ENCODE results near the gene UBE2R2. TPM values are rescaled to one million over a fixed set of nuclear protein-coding genes. Genes with fewer than 3 reads are reported as not detected.

The UBE2R2 gene
- total RNA-seq, 2 experiments from 2014 or later = 13.7 to 57.3 TPM

DNA sequence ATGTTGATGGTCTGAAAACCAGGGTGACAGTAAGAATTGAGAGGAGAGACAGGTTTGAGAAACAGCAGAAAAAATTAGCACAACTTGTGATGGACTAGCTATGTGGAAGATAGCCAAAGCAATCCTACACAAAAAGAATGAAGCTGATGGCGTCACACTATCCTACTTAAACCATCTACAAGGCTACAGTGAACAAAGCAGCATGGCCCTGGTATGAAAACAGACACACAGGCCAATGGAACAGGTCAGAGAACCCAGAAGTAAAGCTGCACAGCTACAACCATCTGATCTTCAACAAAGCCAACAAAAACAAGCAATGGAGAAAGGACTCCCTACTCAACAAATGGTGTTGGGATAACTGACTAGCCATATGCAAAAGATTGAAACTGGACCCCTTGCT lies 7.5 kb upstream of the UBE2R2 start:
- no peaks in the 10 kb centered on the region for H4K20me1 ChIP-seq (ENCODE audit: insufficient read depth, low read length)
- no peaks in the 10 kb centered on the region for H3K9me2 ChIP-seq (ENCODE audit: insufficient read depth, low read length)
- TF ChIP-seq, protein P1, sequence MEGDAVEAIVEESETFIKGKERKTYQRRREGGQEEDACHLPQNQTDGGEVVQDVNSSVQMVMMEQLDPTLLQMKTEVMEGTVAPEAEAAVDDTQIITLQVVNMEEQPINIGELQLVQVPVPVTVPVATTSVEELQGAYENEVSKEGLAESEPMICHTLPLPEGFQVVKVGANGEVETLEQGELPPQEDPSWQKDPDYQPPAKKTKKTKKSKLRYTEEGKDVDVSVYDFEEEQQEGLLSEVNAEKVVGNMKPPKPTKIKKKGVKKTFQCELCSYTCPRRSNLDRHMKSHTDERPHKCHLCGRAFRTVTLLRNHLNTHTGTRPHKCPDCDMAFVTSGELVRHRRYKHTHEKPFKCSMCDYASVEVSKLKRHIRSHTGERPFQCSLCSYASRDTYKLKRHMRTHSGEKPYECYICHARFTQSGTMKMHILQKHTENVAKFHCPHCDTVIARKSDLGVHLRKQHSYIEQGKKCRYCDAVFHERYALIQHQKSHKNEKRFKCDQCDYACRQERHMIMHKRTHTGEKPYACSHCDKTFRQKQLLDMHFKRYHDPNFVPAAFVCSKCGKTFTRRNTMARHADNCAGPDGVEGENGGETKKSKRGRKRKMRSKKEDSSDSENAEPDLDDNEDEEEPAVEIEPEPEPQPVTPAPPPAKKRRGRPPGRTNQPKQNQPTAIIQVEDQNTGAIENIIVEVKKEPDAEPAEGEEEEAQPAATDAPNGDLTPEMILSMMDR (conservative IDR thresholded peaks at IDR 0.05; ENCODE audit: low read length) = no peak
- TF ChIP-seq EZH2phosphoT487 (IDR thresholded peaks at IDR 0.05; ENCODE audit: borderline replicate concordance, low read depth, low read length) = no peak
- no peak overlapping the region for H2AFZ ChIP-seq (ENCODE audit: low read length)
- no peak overlapping the region for H3K4me3 ChIP-seq (ENCODE audit: low read depth, low read length, poor library complexity, severe bottlenecking)
- no peak overlapping the region for H3K27ac ChIP-seq (ENCODE audit: low read depth, low read length, poor library complexity, severe bottlenecking)
- POLR2A ChIA-PET = no interaction called here
- BruUV-seq (replicated peaks) = no TSS peak
- peaks cover 23% of the 10 kb centered on the region for H3K4me1 ChIP-seq (ENCODE audit: insufficient read depth, low read length, poor library complexity, severe bottlenecking)
- no peaks in the 10 kb centered on the region for H3K36me3 ChIP-seq (ENCODE audit: insufficient read depth, low read length)
- DNase-seq (ENCODE audit: low spot score) = no peak
- no peak overlapping the region for H3K4me2 ChIP-seq (ENCODE audit: low read length)
- H3K9me3 ChIP-seq (ENCODE audit: low read length) = no peaks in the 10 kb centered on the region
- intact Hi-C loops (cut with micrococcal nuclease; ENCODE audit: unreplicated experiment) = no loop called here
- CTCF ChIA-PET (ENCODE audit: unreplicated experiment) = no interaction called here
- H3K79me2 ChIP-seq (ENCODE audit: insufficient read depth, low read depth, low read length) = no peaks in the 10 kb centered on the region

DNA sequence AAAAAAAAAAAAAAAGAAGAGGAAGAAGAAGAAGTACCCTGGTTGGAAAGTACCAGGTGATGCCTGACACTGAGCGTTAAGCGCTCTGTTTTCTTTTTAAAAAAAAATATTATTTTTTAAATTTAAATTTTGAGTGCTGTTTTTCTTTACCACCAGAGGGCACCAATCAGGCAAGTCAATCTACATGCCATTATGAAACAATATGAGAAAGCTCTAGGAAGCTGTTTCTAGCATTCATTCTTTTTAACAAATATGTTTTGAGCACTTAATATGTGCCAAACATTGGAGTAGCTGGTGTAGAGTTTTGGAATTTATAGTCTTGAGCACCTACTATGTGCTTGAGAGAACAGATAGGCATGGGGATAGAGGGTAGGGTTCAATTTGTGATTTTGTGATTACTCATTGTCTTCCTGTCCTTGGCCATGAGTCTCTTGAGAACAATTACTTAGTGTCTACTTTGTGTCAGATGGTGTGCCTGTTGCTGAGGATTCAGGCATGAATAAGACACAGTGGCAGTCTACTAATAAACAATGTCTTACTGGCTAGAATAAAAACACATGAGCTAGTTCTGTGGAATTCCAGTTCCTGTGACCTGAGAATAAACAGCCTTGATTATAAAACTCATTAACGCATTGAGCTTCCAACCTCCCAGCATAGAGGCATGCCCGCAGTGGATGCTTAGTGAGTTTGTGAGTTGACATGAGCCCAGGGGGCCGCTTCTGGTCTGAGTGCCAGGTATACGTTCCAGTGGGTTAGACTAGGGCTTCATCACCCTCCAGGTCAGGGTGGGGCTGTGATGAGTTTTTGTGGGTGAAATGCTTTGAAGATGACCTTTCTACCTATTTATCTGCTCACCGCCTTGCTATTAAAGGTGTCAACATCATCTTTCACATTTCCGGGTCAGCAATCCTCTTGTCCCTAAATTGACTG lies 3.0 kb upstream of the UBE2R2 start:
- Histone ChIP-seq H3K27ac (ENCODE audit: low read depth, low read length, poor library complexity, severe bottlenecking) (peak overlapping the region; percentile 89), H3K36me3 (ENCODE audit: insufficient read depth, low read length) (0 out of 2 replicates have a peak, but pooled peaks cover under 1% of the 10 kb centered on the region), H3K79me2 (ENCODE audit: insufficient read depth, low read depth, low read length) (peaks cover 15% of the 10 kb centered on the region), H3K4me3 (ENCODE audit: low read depth, low read length, poor library complexity, severe bottlenecking) (no peak overlapping the region), H3K9me2 (ENCODE audit: insufficient read depth, low read length) (no peaks in the 10 kb centered on the region), H3K9me3 (ENCODE audit: low read length) (no peaks in the 10 kb centered on the region), H3K4me1 (ENCODE audit: insufficient read depth, low read length, poor library complexity, severe bottlenecking) (peaks cover 37% of the 10 kb centered on the region), H2AFZ (ENCODE audit: low read length) (peak overlapping the region; percentile 89), H3K4me2 (ENCODE audit: low read length) (peak overlapping the region; percentile 43), H4K20me1 (ENCODE audit: insufficient read depth, low read length) (peaks cover 4% of the 10 kb centered on the region; the same call in 1 of the 2 replicates)
- POLR2A ChIA-PET = interaction anchor here (0.6 to 2.1 kb wide), 11 partner anchors 19 to 520 kb away, joined by 3 to 8 read pairs (median 4); no protein-coding TSS in a partner anchor
- intact Hi-C loops (cut with micrococcal nuclease; ENCODE audit: unreplicated experiment) = loop anchor here (10.0 kb wide), 1 partner anchor 311 kb away; the partner anchor contains the start of gene DCAF12
- CTCF ChIA-PET (ENCODE audit: unreplicated experiment) = interaction anchor here (0.6 to 1.4 kb wide), 3 partner anchors 24 to 38 kb away, joined by 3 to 4 read pairs (median 3); no protein-coding TSS in a partner anchor
- no peak for TF ChIP-seq EZH2phosphoT487 (IDR thresholded peaks at IDR 0.05; ENCODE audit: borderline replicate concordance, low read depth, low read length)
- TF ChIP-seq, protein P1 (conservative IDR thresholded peaks at IDR 0.05; ENCODE audit: low read length) = peak; percentile 83
- no TSS peak for BruUV-seq (replicated peaks)
- DNase-seq (ENCODE audit: low spot score) = peak; percentile 78

Measured in OCI-LY7 (cell line).